ENCODE results near the gene TPBGL.

The TPBGL gene

DNA sequence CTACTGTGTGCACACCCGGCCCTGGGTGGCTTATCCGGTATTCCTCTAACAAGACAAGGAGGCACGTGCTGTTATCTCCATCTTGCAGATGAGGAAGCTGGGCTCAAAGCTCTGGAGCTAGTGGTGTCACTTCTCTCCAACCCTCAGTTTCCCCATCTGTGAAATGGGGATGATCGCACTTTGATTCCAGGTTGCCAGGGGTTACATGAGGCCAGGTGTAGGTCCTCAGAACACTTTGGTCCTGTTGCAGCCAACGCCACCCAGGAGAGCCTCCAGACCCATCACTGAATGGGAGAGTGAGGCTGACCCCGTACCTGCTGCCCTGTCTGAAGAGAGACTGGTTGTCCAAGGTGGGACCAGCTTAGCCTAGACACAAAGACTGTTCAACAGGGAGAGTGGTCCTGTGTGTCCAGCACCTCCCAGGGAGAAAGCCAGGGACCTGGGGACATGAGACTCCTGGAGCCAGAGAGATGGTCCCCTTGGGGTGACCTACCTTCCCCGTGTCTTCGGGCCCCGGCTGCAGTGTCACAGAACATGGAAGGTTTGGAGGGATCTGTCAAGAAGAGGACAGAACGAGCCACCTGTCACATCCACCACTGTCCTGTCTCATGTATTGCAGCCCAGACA is 41.0 kb downstream of the TPBGL start:
- H3K27ac ChIP-seq = no peak overlapping the region
- TF ChIP-seq, protein P1, sequence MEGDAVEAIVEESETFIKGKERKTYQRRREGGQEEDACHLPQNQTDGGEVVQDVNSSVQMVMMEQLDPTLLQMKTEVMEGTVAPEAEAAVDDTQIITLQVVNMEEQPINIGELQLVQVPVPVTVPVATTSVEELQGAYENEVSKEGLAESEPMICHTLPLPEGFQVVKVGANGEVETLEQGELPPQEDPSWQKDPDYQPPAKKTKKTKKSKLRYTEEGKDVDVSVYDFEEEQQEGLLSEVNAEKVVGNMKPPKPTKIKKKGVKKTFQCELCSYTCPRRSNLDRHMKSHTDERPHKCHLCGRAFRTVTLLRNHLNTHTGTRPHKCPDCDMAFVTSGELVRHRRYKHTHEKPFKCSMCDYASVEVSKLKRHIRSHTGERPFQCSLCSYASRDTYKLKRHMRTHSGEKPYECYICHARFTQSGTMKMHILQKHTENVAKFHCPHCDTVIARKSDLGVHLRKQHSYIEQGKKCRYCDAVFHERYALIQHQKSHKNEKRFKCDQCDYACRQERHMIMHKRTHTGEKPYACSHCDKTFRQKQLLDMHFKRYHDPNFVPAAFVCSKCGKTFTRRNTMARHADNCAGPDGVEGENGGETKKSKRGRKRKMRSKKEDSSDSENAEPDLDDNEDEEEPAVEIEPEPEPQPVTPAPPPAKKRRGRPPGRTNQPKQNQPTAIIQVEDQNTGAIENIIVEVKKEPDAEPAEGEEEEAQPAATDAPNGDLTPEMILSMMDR (conservative IDR thresholded peaks at IDR 0.05) = no peak

DNA sequence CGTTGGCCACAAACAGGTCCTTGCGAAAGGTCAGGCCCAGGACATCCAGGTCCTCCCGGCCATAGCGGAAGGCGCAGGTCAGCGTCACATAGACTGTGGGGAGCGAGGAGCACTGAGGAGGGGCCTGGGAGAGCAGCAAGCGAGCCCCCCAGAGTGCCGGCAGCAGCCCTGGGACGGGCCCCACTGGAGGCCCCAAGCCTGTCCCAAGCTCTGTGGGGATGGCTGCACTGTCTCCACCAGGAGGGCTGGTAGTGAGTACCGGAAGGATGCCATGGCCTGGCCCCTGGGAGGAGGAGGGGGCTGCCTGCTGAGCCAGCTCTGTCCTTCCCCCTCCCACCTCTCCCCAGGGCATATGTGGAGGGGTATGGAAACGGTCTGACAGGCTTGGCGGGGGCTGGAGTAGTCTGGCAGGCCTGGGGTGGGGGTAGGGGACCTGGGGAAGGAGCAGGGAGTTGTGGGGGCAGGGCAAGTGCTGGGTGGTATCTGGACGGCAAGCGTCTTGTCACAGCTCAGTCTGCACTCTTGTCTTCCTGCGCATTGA is 42.9 kb downstream of the TPBGL start:
- H3K27ac ChIP-seq = no peak overlapping the region
- TF ChIP-seq, protein P1 (conservative IDR thresholded peaks at IDR 0.05) = no peak

DNA sequence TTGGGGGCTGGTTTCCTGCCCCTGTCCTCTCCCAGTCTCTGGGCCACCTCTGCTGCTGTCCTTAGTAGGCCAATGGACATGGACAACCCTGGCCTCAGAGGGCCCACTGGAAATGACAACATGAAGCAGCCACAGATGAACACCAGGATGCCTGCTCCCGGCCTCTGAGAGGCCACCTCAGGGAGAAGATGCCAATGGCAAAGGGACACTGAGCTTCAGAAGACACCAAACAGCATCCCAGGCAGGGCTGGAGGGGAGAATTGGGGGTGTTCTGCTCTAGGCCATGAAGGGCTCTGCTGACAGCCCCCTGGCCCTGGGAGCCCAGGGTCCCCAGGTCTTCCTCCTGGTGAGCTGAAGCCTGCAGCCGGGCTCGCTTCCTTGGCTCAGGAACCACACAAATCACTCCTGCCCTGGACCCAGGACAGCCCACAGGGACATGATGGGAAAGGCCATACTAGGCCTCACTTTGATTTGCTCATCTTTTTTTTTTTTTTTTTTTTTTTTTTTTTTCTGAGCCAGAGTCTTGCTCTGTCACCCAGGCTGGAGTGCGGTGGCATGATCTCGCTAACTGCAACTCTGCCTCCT is 45.3 kb downstream of the TPBGL start:
- TF ChIP-seq, protein P1 (conservative IDR thresholded peaks at IDR 0.05) = no peak
- no peak overlapping the region for H3K27ac ChIP-seq

DNA sequence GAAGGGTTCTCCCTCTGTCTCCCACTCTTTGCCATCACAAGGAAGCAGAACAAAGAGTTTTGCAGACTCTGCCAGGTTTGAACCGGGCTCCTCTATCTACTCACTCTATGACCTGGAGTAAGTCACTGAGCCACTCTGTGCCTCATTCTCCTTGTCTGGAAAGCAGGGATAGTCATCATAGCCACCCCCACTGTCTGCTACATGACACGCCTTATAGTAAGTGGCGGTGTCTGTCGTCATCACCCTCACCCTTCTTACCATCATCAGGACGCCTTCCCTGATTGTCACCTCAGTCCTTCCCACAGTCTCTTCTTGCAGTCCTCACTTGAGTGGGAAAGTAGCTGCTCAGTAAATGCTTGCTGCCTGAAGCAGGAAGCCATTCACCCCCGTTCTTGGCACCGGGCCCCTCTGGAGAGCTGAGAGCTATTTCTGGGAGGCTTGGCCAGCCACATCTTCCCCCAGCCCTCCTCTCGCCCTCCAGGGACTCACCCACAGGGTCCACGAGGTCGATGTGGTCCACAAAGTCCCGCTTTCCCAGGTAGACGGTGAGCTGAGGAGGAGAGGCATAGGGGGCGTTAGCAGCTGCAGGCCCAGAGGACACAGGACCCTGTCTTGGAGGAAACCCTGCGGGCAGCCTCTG is 46.4 kb downstream of the TPBGL start:
- H3K27ac ChIP-seq = no peak overlapping the region
- TF ChIP-seq, protein P1 (conservative IDR thresholded peaks at IDR 0.05) = no peak

DNA sequence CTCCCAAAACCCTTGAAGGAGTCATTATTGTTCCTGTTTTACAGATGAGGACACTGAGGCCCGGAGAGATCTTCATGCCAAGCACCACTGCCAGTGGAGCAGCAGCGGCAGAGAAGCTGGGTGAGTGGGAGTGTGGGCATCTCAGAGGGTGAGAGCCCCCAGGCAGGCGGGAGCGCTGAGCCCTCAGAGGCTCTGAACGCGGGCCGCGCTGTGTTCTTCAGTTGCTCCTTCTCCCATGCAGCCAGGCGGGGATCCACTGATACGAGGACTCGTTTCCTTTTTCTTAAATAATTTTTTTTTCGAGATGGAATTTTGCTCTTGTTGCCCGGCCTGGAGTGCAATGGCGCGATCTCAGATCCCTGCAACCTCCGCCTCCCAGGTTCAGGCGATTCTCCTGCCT is 47.0 kb downstream of the TPBGL start:
- H3K27ac ChIP-seq = no peak overlapping the region; the same call in 1 of the 2 replicates
- TF ChIP-seq, protein P1 (conservative IDR thresholded peaks at IDR 0.05) = no peak

DNA sequence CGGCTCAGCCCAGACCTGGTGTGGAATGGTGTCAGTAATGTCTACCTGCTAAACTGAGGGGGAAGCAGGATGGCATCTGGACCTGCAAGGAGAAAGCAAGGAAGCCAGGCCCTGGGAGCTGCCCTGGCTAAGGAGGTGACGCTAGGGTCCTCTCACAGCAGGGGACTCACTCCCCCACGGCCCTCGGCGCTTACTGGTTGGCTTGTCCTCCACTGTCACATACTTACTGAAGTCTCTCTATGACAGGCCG is 48.9 kb downstream of the TPBGL start:
- peak overlapping the region; percentile 69 for H3K27ac ChIP-seq
- TF ChIP-seq, protein P1 (conservative IDR thresholded peaks at IDR 0.05) = no peak

DNA sequence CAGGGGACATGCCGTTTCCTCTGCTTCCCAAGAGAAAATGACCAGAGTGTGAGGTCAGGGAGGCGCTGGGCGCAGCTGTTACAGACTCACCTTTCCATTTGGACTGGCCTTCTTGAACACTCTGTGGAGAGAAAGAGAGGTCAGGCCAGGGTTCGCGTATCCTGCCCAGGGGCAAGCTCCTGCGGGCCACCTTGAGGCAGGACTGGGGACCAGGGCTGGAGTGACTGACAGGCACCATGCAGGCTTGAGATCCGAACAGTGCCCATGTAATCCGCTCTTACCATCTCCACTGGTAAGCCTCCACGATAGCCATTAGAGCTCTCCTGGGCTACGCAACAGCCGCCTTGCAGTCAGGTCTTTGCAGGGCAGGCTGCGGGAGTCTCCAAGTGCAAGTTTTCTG is 49.3 kb downstream of the TPBGL start:
- H3K27ac ChIP-seq = peak overlapping the region; percentile 69; the same call in 1 of the 2 replicates
- TF ChIP-seq, protein P1 (conservative IDR thresholded peaks at IDR 0.05) = no peak
